B cell (primary cell): Measurements from ENCODE around the gene CNST. TPM values are rescaled to one million over a fixed set of nuclear protein-coding genes. Genes with fewer than 3 reads are reported as not detected.

Experiments used
- ATAC-seq: fragments of 200-7000 bp; cut with Tn5 transposase; one replicate; pipeline ENCODE4 v1.10.0; 2021; ENCODE audit warnings: low read depth, mild to moderate bottlenecking, moderate number of reproducible peaks, moderate library complexity
- CTCF ChIA-PET: fragments of 350-600 bp; sonication (Branson Sonifier 250); formaldehyde crosslinking; loops from one replicate; lab custom pipeline; 2021; ENCODE audit warnings: antibody characterized with exemption, inconsistent platforms; lab: Charles Lee
- POLR2A ChIA-PET: fragments of 350-600 bp; sonication (Branson Sonifier 250); formaldehyde crosslinking; loops from one replicate; lab custom pipeline; 2021; ENCODE audit warnings: antibody characterized with exemption; lab: Charles Lee
- DNase-seq: peaks from one replicate; pipeline ENCODE4 v3.0.0; 2013
- H2AFZ ChIP-seq: 2 replicates; pipeline ENCODE4 v1.6.1; 2012; ENCODE audit warnings: mild to moderate bottlenecking, low read depth, low read length; ENCODE audit not compliant: insufficient read depth, poor library complexity, severe bottlenecking
- H3K27ac ChIP-seq, 2 donors: 1 replicate in 1 of 2; 2 replicates in 1 of 2; pipeline ENCODE4 v1.5.1; 2012 to 2013; ENCODE audit warnings: low read length in 2 of 2, mild to moderate bottlenecking in 2 of 2, moderate library complexity in 1 of 2
- H3K27me3 ChIP-seq, 4 experiments: fragments of 200-600 bp in 1 of 4; sonication (generic) in 1 of 4; replicated peaks in 1 of 4; 1 replicate in 2 of 4; 2 replicates in 2 of 4; pipeline versions ENCODE4 v1.6.1 to v1.7.0; 2013 to 2016; ENCODE audit warnings: low read length in 3 of 4, mild to moderate bottlenecking in 2 of 4, mixed read lengths in 1 of 4, moderate library complexity in 1 of 4; ENCODE audit not compliant: insufficient read depth in 4 of 4, control insufficient read depth in 3 of 4; ENCODE audit errors: control extremely low read depth in 1 of 4
- H3K36me3 ChIP-seq, 2 experiments: replicated peaks in 1 of 2; 1 replicate in 1 of 2; 2 replicates in 1 of 2; pipeline versions ENCODE4 v1.6.1 to v1.7.1; 2013; ENCODE audit warnings: low read length in 1 of 2; ENCODE audit not compliant: insufficient read depth in 2 of 2, control insufficient read depth in 1 of 2; ENCODE audit errors: control extremely low read depth in 1 of 2, extremely low read depth in 1 of 2
- H3K4me1 ChIP-seq, 2 donors: fragments of 200-600 bp in 1 of 2; sonication (generic) in 1 of 2; 1 replicate in 1 of 2; 2 replicates in 1 of 2; pipeline versions ENCODE4 v1.5.1 to v1.6.1; 2013 to 2017; ENCODE audit warnings: low read length in 2 of 2; ENCODE audit not compliant: control insufficient read depth in 2 of 2, insufficient read depth in 2 of 2
- H3K4me2 ChIP-seq: replicated peaks from 2 replicates; pipeline ENCODE3; 2012; ENCODE audit warnings: mild to moderate bottlenecking, low read depth, low read length; ENCODE audit not compliant: poor library complexity, severe bottlenecking
- H3K4me3 ChIP-seq, 5 experiments: fragments of 200-600 bp in 1 of 5; sonication (generic) in 1 of 5; 1 replicate in 3 of 5; 2 replicates in 2 of 5; pipeline versions ENCODE4 v1.5.1 to v1.7.0; 2011 to 2016; ENCODE audit warnings: low read length in 4 of 5, mild to moderate bottlenecking in 4 of 5, low read depth in 2 of 5, control low read depth in 1 of 5, moderate library complexity in 1 of 5; ENCODE audit not compliant: insufficient read depth in 1 of 5; ENCODE audit errors: control extremely low read depth in 1 of 5, extremely low read depth in 1 of 5
- H3K79me2 ChIP-seq: fragments of 200-600 bp; sonication (generic); one replicate; pipeline ENCODE4 v1.6.0; 2016; ENCODE audit warnings: low read length; ENCODE audit not compliant: control insufficient read depth, insufficient read depth
- H3K9ac ChIP-seq: fragments of 200-600 bp; sonication (generic); 2 replicates; pipeline ENCODE4 v1.6.1; 2017; ENCODE audit warnings: mild to moderate bottlenecking, low read length, moderate library complexity
- H3K9me3 ChIP-seq, 3 donors: one replicate each; pipeline versions ENCODE4 v1.6.1 to v1.7.1; 2013; ENCODE audit warnings: low read length in 2 of 3; ENCODE audit not compliant: control insufficient read depth in 2 of 3, insufficient read depth in 1 of 3; ENCODE audit errors: control extremely low read depth in 1 of 3
- H4K20me1 ChIP-seq: 2 replicates; pipeline ENCODE4 v1.6.0; 2012; ENCODE audit warnings: mild to moderate bottlenecking, low read length; ENCODE audit not compliant: insufficient read depth, control insufficient read depth, poor library complexity, severe bottlenecking
- H3K27ac Mint-ChIP-seq: one replicate; pipeline ENCODE4 v1.8.0; 2021; ENCODE audit warnings: mixed read lengths
- H3K27me3 Mint-ChIP-seq: one replicate; pipeline ENCODE4 v1.8.0; 2021; ENCODE audit warnings: mixed read lengths
- H3K4me1 Mint-ChIP-seq: one replicate; pipeline ENCODE4 v1.8.0; 2021; ENCODE audit warnings: mixed read lengths
- H3K4me3 Mint-ChIP-seq: one replicate; pipeline ENCODE4 v1.8.0; 2021; ENCODE audit warnings: mixed read lengths
- H3K9me3 Mint-ChIP-seq: one replicate; pipeline ENCODE4 v1.8.0; 2022; ENCODE audit warnings: mixed read lengths; ENCODE audit not compliant: insufficient read depth
- EZH2 ChIP-seq: IDR thresholded peaks from 2 replicates; pipeline ENCODE4 v1.6.1; 2012; ENCODE audit warnings: borderline replicate concordance, low read depth, mild to moderate bottlenecking, moderate library complexity, low read length; ENCODE audit not compliant: insufficient read depth, poor library complexity, severe bottlenecking
- WGBS: methylation state at CpG from one replicate; pipeline ENCODE4 v1.1.5; 2013; ENCODE audit warnings: missing lambda C conversion rate; ENCODE audit not compliant: insufficient coverage; 5-methylcytosine and 5-hydroxymethylcytosine counted together
- intact Hi-C: fragments of 100-400 bp; cut with micrococcal nuclease; formaldehyde crosslinking; loops from one replicate; pipeline ENCODE4 v1.10.0; 2022
- polyA plus RNA-seq: library from polyadenylated mRNA; depleted of rRNA; stranded (reverse); fragments of >200 nt; gene quantifications from 2 replicates; pipeline ENCODE4 v1.2.3, GENCODE V29; 2012
- total RNA-seq, 2 donors: library from RNA; stranded (reverse); fragments of 120-200 nt in 1 of 2; gene quantifications; 1 replicate in 1 of 2; 2 replicates in 1 of 2; pipeline versions ENCODE4 v1.2.3 to v1.2.4, GENCODE V29; 2013 to 2022
- TF ChIP-seq, protein P1 (sequence below): fragments of 200-600 bp; IDR thresholded peaks from one replicate; pipeline ENCODE4 v1.8.0; 2022; ENCODE audit warnings: antibody characterized with exemption, mild to moderate bottlenecking

Gene CNST
- total and polyA plus RNA-seq, 2 donors (not counting 1 experiment from before 2014, with no cell fraction given) = 26.9 to 54.0 TPM

DNA sequence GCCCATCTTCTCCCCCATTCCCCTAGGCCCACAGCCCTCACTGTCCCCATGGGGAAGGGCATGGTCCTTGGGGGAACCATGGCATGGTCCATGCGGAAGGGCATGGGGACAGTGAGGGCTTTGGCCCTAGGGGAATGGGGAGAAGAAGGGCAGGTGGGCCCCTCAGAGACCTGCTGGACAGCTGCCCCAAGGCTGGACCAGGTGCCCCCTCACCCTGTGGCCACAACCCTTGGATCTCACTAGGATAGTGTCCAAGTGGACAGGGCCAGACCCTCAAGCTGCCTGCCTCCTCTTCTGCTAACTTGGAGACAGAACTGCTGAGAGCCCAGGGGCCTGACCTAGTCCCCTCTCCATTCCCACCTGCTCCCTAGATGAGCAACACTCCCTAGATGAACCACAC lies 46.7 kb upstream of the CNST start:
- ChIA-PET CTCF (no interaction called here), POLR2A (no interaction called here)
- Mint-ChIP-seq H3K9me3 (peaks cover 7% of the 10 kb centered on the region), H3K4me3 (no peak overlapping the region), H3K27me3 (no peaks in the 10 kb centered on the region), H3K4me1 (no peaks in the 10 kb centered on the region), H3K27ac (no peak overlapping the region)
- Histone ChIP-seq H3K4me3 (no peak overlapping the region), H3K27me3 (no peaks in the 10 kb centered on the region), H3K79me2 (no peaks in the 10 kb centered on the region), H3K36me3 (no peaks in the 10 kb centered on the region), H3K9me3 (peaks cover 0 to 55% (median 18%) of the 10 kb centered on the region in 3 donors), H3K9ac (no peak overlapping the region), H3K4me1 (no peaks in the 10 kb centered on the region), H2AFZ (no peak overlapping the region), H3K27ac (no peak overlapping the region), H4K20me1 (no peaks in the 10 kb centered on the region), H3K4me2 (no peak overlapping the region)
- intact Hi-C loops = no loop called here
- ATAC-seq (no peak), DNase-seq (no peak)
- WGBS = 100% methylated on average over 1 of the region's 1 CpG
- TF ChIP-seq, protein P1, sequence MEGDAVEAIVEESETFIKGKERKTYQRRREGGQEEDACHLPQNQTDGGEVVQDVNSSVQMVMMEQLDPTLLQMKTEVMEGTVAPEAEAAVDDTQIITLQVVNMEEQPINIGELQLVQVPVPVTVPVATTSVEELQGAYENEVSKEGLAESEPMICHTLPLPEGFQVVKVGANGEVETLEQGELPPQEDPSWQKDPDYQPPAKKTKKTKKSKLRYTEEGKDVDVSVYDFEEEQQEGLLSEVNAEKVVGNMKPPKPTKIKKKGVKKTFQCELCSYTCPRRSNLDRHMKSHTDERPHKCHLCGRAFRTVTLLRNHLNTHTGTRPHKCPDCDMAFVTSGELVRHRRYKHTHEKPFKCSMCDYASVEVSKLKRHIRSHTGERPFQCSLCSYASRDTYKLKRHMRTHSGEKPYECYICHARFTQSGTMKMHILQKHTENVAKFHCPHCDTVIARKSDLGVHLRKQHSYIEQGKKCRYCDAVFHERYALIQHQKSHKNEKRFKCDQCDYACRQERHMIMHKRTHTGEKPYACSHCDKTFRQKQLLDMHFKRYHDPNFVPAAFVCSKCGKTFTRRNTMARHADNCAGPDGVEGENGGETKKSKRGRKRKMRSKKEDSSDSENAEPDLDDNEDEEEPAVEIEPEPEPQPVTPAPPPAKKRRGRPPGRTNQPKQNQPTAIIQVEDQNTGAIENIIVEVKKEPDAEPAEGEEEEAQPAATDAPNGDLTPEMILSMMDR = no peak
- TF ChIP-seq EZH2 = no peak

DNA sequence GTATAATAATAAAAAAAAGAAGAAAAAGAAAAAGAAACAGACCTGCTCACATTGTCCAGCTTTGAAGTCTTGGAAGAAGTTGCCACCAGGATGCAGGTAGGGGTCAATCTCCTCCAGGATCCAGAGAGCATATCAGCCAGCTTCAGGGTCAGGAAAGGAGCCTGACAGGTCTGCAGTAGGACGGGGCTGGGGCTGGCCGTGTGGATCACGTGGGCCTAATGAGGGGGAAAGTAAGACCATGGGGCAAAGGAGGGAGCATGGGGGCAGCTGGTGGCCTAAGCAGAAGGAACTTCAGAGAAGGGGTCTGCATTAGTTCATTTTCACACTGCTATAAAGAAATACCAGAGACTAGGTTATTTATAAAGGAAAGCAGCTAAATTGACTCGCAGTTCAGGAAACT lies 39.9 kb upstream of the CNST start:
- Mint-ChIP-seq H3K4me1 (peaks cover 6% of the 10 kb centered on the region), H3K4me3 (no peak overlapping the region), H3K27me3 (no peaks in the 10 kb centered on the region), H3K9me3 (peaks cover 5% of the 10 kb centered on the region), H3K27ac (no peak overlapping the region)
- Histone ChIP-seq H3K9ac (no peak overlapping the region), H4K20me1 (no peaks in the 10 kb centered on the region), H3K9me3 (peaks cover 0 to 22% (median 5%) of the 10 kb centered on the region in 3 donors), H3K36me3 (no peaks in the 10 kb centered on the region), H3K27ac (no peak overlapping the region), H3K4me2 (no peak overlapping the region), H3K27me3 (no peaks in the 10 kb centered on the region), H3K4me3 (no peak overlapping the region), H2AFZ (no peak overlapping the region), H3K4me1 (peaks cover 0 to 8% of the 10 kb centered on the region in 2 donors), H3K79me2 (no peaks in the 10 kb centered on the region)
- ChIA-PET CTCF (no interaction called here), POLR2A (no interaction called here)
- 100% methylated on average over 3 of the region's 4 CpGs for WGBS
- DNase-seq (no peak), ATAC-seq (no peak)
- no peak for TF ChIP-seq EZH2
- TF ChIP-seq, protein P1 = no peak
- intact Hi-C loops = no loop called here
